PC-9 (cell line): Measurements from ENCODE around the gene BCL7B. TPM values are rescaled to one million over a fixed set of nuclear protein-coding genes. Genes with fewer than 3 reads are reported as not detected.
A peak's percentile ranks its signal among the peaks of the same experiment; 100 is the strongest.
"Not testable (repeated sequence)": the region's sequence is repeated elsewhere in the genome, so short reads cannot be mapped to it uniquely, and the experiment has no call there.

Experiments
- BruUV-seq: library from RNA; stranded (reverse); fragments of 400-500 nt; replicated peaks from 2 replicates; lab custom pipeline; 2021; lab: Mats Ljungman, UMichigan
- CTCF ChIA-PET: fragments of 300-600 bp; sonication (Branson Sonifier 250); formaldehyde crosslinking; loops from one replicate; lab custom pipeline; 2022; ENCODE audit warnings: antibody characterized with exemption; lab: Charles Lee
- POLR2A ChIA-PET: fragments of 300-600 bp; sonication (Branson Sonifier 250); formaldehyde crosslinking; loops from one replicate; lab custom pipeline; 2022; ENCODE audit warnings: antibody characterized with exemption; ENCODE audit not compliant: unreplicated experiment; lab: Charles Lee
- DNase-seq, 2 experiments: peaks; one replicate each; pipeline versions ENCODE4 v3.0.0 to v3.0.0-alpha.2; 2015 to 2022; ENCODE audit warnings: mixed read lengths in 1 of 2
- H2AFZ ChIP-seq: fragments of 200-600 bp; sonication (generic); 2 replicates; pipeline ENCODE4 v1.8.1; 2017; ENCODE audit warnings: antibody characterized with exemption
- H3F3A ChIP-seq: fragments of 200-600 bp; sonication (generic); 2 replicates; pipeline ENCODE4 v1.8.1; 2017; ENCODE audit warnings: antibody characterized with exemption, mild to moderate bottlenecking, low read depth; ENCODE audit not compliant: insufficient read depth
- H3K27ac ChIP-seq: fragments of 200-600 bp; sonication (generic); 2 replicates; pipeline ENCODE4 v1.6.1; 2016; ENCODE audit warnings: mixed run types
- H3K27me3 ChIP-seq: fragments of 200-600 bp; sonication (generic); 2 replicates; pipeline ENCODE4 v1.6.1; 2016; ENCODE audit warnings: low read depth, mixed run types; ENCODE audit not compliant: insufficient read depth
- H3K36me3 ChIP-seq: fragments of 200-600 bp; sonication (generic); 2 replicates; pipeline ENCODE4 v1.6.1; 2016; ENCODE audit warnings: low read depth, mixed run types
- H3K4me1 ChIP-seq: fragments of 200-600 bp; sonication (generic); replicated peaks from 2 replicates; pipeline ENCODE4 v1.6.1; 2016; ENCODE audit warnings: mixed run types; ENCODE audit not compliant: insufficient read depth
- H3K4me2 ChIP-seq: fragments of 200-600 bp; sonication (generic); 2 replicates; pipeline ENCODE4 v1.6.1; 2017; ENCODE audit warnings: mixed run types
- H3K4me3 ChIP-seq: fragments of 200-600 bp; sonication (generic); 2 replicates; pipeline ENCODE4 v1.6.1; 2016; ENCODE audit warnings: mixed run types
- H3K79me2 ChIP-seq: fragments of 200-600 bp; sonication (generic); 2 replicates; pipeline ENCODE4 v1.6.1; 2017; ENCODE audit warnings: low read depth, mixed run types
- H3K9me2 ChIP-seq: fragments of 200-600 bp; sonication (generic); 2 replicates; pipeline ENCODE4 v1.8.1; 2017; ENCODE audit warnings: mild to moderate bottlenecking; ENCODE audit not compliant: insufficient read depth
- H3K9me3 ChIP-seq: fragments of 200-600 bp; sonication (generic); 2 replicates; pipeline ENCODE4 v1.8.1; 2016; ENCODE audit warnings: low read depth; ENCODE audit not compliant: insufficient read depth
- H4K20me1 ChIP-seq: fragments of 200-600 bp; sonication (generic); 2 replicates; pipeline ENCODE4 v1.8.1; 2017; ENCODE audit not compliant: insufficient read depth
- CTCF ChIP-seq: fragments of 200-600 bp; sonication (generic); conservative IDR thresholded peaks from 2 replicates; pipeline ENCODE4 v1.6.1; 2017; ENCODE audit warnings: mixed run types, antibody characterized with exemption, mild to moderate bottlenecking, moderate library complexity
- EZH2 ChIP-seq: fragments of 200-600 bp; sonication (generic); IDR thresholded peaks from 2 replicates; pipeline ENCODE4 v1.8.0; 2017; ENCODE audit warnings: antibody characterized with exemption, low read depth
- intact Hi-C: fragments of 100-400 bp; cut with micrococcal nuclease; formaldehyde crosslinking; loops from one replicate; pipeline ENCODE4 v1.10.0; 2022; ENCODE audit not compliant: unreplicated experiment
- total RNA-seq: library from RNA; stranded (reverse); gene quantifications from 2 replicates; pipeline ENCODE4 v1.2.3, GENCODE V29; 2021

Gene BCL7B
- total RNA-seq, 1 experiment from 2014 or later, result 70.4 TPM

GRCh38 chr7:73496626-73497025 lies 60.9 kb downstream of the BCL7B start:
- peaks cover 18% of the 10 kb centered on the region for H3K79me2 ChIP-seq
- H3K4me3 ChIP-seq, result no peak overlapping the region
- no peaks in the 10 kb centered on the region for H3K9me3 ChIP-seq
- H3K4me1 ChIP-seq, result no peaks in the 10 kb centered on the region
- H3K9me2 ChIP-seq, result no peaks in the 10 kb centered on the region
- H3K27me3 ChIP-seq, result no peaks in the 10 kb centered on the region
- CTCF ChIA-PET, result interaction anchor here (0.6 kb wide), 1 partner anchor 22 kb away, joined by 4 read pairs; no protein-coding TSS in a partner anchor
- H4K20me1 ChIP-seq, result peaks cover 16% of the 10 kb centered on the region
- peaks cover 25% of the 10 kb centered on the region for H3F3A ChIP-seq
- H2AFZ ChIP-seq, result no peak overlapping the region
- peaks cover 32% of the 10 kb centered on the region for H3K36me3 ChIP-seq
- intact Hi-C loops, result no loop called here
- H3K27ac ChIP-seq, result no peak overlapping the region
- no TSS peak for BruUV-seq
- no peak overlapping the region for H3K4me2 ChIP-seq
- POLR2A ChIA-PET, result no interaction called here
- TF ChIP-seq CTCF (no peak), EZH2 (no peak)
- no peak for DNase-seq

GRCh38 chr7:73495507-73495906 lies 62.0 kb downstream of the BCL7B start:
- intact Hi-C loops, result not testable (repeated sequence)
- H3K79me2 ChIP-seq, result peaks cover 18% of the 10 kb centered on the region
- CTCF ChIA-PET, result interaction anchor here (0.7 kb wide), 1 partner anchor 15 kb away, joined by 3 read pairs; no protein-coding TSS in a partner anchor

GRCh38 chr7:73489976-73490375 lies 67.5 kb downstream of the BCL7B start:
- no peaks in the 10 kb centered on the region for H3K4me1 ChIP-seq
- H2AFZ ChIP-seq, result no peak overlapping the region
- H3K4me3 ChIP-seq, result no peak overlapping the region
- H4K20me1 ChIP-seq, result peaks cover 9% of the 10 kb centered on the region
- no peak overlapping the region for H3K27ac ChIP-seq
- peaks cover 31% of the 10 kb centered on the region; the same call in 1 of the 2 replicates for H3F3A ChIP-seq
- peaks cover 45% of the 10 kb centered on the region for H3K36me3 ChIP-seq
- DNase-seq, result no peak
- POLR2A ChIA-PET, result no interaction called here
- H3K27me3 ChIP-seq, result no peaks in the 10 kb centered on the region
- intact Hi-C loops, result no loop called here
- CTCF ChIA-PET, result no interaction called here
- no peaks in the 10 kb centered on the region for H3K9me2 ChIP-seq
- TF ChIP-seq CTCF, result no peak
- TF ChIP-seq EZH2, result no peak
- no peaks in the 10 kb centered on the region for H3K9me3 ChIP-seq
- no TSS peak for BruUV-seq
- no peaks in the 10 kb centered on the region; the same call in 1 of the 2 replicates for H3K79me2 ChIP-seq
- no peak overlapping the region for H3K4me2 ChIP-seq

More at GRCh38 chr7:73495507-73495906, 62.0 kb downstream of the BCL7B start:
- H3K4me3 ChIP-seq, H2AFZ ChIP-seq, H3K4me1 ChIP-seq, POLR2A ChIA-PET, BruUV-seq, H3K9me3 ChIP-seq, H3K27ac ChIP-seq, DNase-seq, H3K27me3 ChIP-seq, H3K4me2 ChIP-seq, H3K9me2 ChIP-seq: not testable (repeated sequence)
- Histone ChIP-seq H3K36me3 (peaks cover 34% of the 10 kb centered on the region), H3F3A (peaks cover 31% of the 10 kb centered on the region), H4K20me1 (peaks cover 21% of the 10 kb centered on the region)

- TF ChIP-seq EZH2, result no peak
- no peak for TF ChIP-seq CTCF
- no peak overlapping the region for H2AFZ ChIP-seq
- no TSS peak for BruUV-seq
- DNase-seq, result no peak
- H3K27me3 ChIP-seq, result no peaks in the 10 kb centered on the region
- POLR2A ChIA-PET, result no interaction called here
- H3K9me3 ChIP-seq, result no peaks in the 10 kb centered on the region
- H3K4me1 ChIP-seq, result no peaks in the 10 kb centered on the region
- peaks cover 23% of the 10 kb centered on the region; the same call in 1 of the 2 replicates for H3F3A ChIP-seq
- intact Hi-C loops, result no loop called here
- no peak overlapping the region for H3K4me3 ChIP-seq
- peaks cover 7% of the 10 kb centered on the region for H3K79me2 ChIP-seq
- no peaks in the 10 kb centered on the region for H3K9me2 ChIP-seq
- H4K20me1 ChIP-seq, result peaks cover 13% of the 10 kb centered on the region
- CTCF ChIA-PET, result no interaction called here
- H3K36me3 ChIP-seq, result peaks cover 44% of the 10 kb centered on the region
- no peak overlapping the region for H3K4me2 ChIP-seq
- peak overlapping the region; percentile 36; the same call in 1 of the 2 replicates for H3K27ac ChIP-seq
These were observed 70.0 kb downstream of the BCL7B start for GRCh38 chr7:73487486-73487885.
